SU-DHL-6 (cell line): Measurements from ENCODE around the gene CXCL3.

ENCODE experiments used
- H2AFZ ChIP-seq: fragments of 200-600 bp; sonication (generic); 2 replicates; pipeline ENCODE4 v1.6.1; 2014; ENCODE audit warnings: low read depth, mild to moderate bottlenecking, moderate library complexity, mixed read lengths, antibody characterized with exemption, low read length; ENCODE audit not compliant: severe bottlenecking
- H3F3A ChIP-seq: fragments of 200-600 bp; shearing (Covaris generic); 2 replicates; pipeline ENCODE4 v1.6.0; 2016; ENCODE audit warnings: antibody characterized with exemption, mild to moderate bottlenecking; ENCODE audit not compliant: insufficient read depth
- H3K27ac ChIP-seq: fragments of 200-600 bp; sonication (generic); 2 replicates; pipeline ENCODE4 v1.5.1; 2016; ENCODE audit warnings: low read depth, mild to moderate bottlenecking, low read length, moderate library complexity, mixed read lengths
- H3K27me3 ChIP-seq: fragments of 200-600 bp; sonication (generic), shearing (Covaris generic); 2 replicates; pipeline ENCODE4 v1.6.0; 2014; ENCODE audit warnings: mild to moderate bottlenecking, low read length
- H3K36me3 ChIP-seq: fragments of 200-600 bp; sonication (generic); 2 replicates; pipeline ENCODE4 v1.6.1; 2014; ENCODE audit warnings: mild to moderate bottlenecking, low read length, mixed read lengths
- H3K4me2 ChIP-seq: fragments of 300-600, 200-600 bp; shearing (Covaris generic), sonication (generic); 2 replicates; pipeline ENCODE4 v1.6.0; 2014; ENCODE audit warnings: low read length, low read depth, mild to moderate bottlenecking; ENCODE audit not compliant: poor library complexity, severe bottlenecking
- H3K4me3 ChIP-seq: fragments of 200-600 bp; sonication (generic); 2 replicates; pipeline ENCODE4 v1.5.1; 2014; ENCODE audit warnings: antibody characterized with exemption, low read length, mild to moderate bottlenecking, mixed read lengths; ENCODE audit not compliant: insufficient read depth, poor library complexity, severe bottlenecking
- H3K79me2 ChIP-seq: fragments of 200-600 bp; sonication (generic); 2 replicates; pipeline ENCODE4 v1.6.1; 2014; ENCODE audit warnings: mild to moderate bottlenecking, low read length, moderate library complexity; ENCODE audit not compliant: insufficient read depth
- H3K9ac ChIP-seq: fragments of 200-600 bp; sonication (generic); 2 replicates; pipeline ENCODE4 v1.7.0; 2014; ENCODE audit warnings: mild to moderate bottlenecking, low read length
- H3K9me2 ChIP-seq: fragments of 200-600 bp; sonication (generic); replicated peaks from 2 replicates; pipeline ENCODE4 v1.6.1; 2014; ENCODE audit warnings: low read length; ENCODE audit not compliant: insufficient read depth
- H3K9me3 ChIP-seq: fragments of 200-600 bp; sonication (generic); 2 replicates; pipeline ENCODE4 v1.6.1; 2014; ENCODE audit warnings: low read length, mixed read lengths; ENCODE audit not compliant: insufficient read depth
- H4K20me1 ChIP-seq: fragments of 200-600 bp; sonication (generic); 2 replicates; pipeline ENCODE4 v1.6.1; 2014; ENCODE audit warnings: low read depth, mild to moderate bottlenecking, antibody characterized with exemption, low read length, moderate library complexity, mixed read lengths
- EZH2phosphoT487 ChIP-seq: fragments of 200-600 bp; sonication (generic), shearing (Covaris generic); conservative IDR thresholded peaks from 2 replicates; pipeline ENCODE4 v1.6.1; 2018; ENCODE audit warnings: mild to moderate bottlenecking, antibody characterized with exemption, low read length, moderate library complexity, mixed read lengths
- TF ChIP-seq, protein P1 (sequence below): fragments of 200-600 bp; sonication (generic); IDR thresholded peaks from one replicate; pipeline ENCODE4 v1.5.1; 2017; ENCODE audit warnings: antibody characterized with exemption, mild to moderate bottlenecking, low read length, moderate library complexity; ENCODE audit not compliant: insufficient read depth, poor library complexity, severe bottlenecking

Gene CXCL3

DNA sequence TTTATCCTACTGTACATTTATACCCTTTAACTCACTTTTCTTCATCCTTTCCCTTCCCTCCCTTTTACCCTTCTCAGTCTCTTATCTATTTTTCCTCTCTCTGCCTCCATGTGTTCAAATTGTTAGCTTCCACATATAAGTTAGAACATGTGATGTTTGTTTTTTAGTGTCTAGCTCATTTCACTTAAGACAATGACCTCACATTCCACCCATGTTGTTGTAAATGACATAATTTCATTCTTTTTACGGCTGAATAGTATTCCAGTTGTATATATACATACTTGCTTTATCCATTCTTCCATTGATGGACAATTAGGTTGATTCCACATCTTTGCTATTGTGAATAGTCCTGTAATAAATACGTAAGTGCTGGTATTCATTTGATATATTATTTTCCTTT lies 7.3 kb upstream of the CXCL3 start:
- H4K20me1 ChIP-seq = no peaks in the 10 kb centered on the region
- H3K79me2 ChIP-seq = no peaks in the 10 kb centered on the region
- no peaks in the 10 kb centered on the region for H3F3A ChIP-seq
- no peaks in the 10 kb centered on the region for H3K27me3 ChIP-seq
- H3K9ac ChIP-seq = no peak overlapping the region
- H3K4me3 ChIP-seq = no peak overlapping the region
- H3K27ac ChIP-seq = no peak overlapping the region
- TF ChIP-seq, protein P1, sequence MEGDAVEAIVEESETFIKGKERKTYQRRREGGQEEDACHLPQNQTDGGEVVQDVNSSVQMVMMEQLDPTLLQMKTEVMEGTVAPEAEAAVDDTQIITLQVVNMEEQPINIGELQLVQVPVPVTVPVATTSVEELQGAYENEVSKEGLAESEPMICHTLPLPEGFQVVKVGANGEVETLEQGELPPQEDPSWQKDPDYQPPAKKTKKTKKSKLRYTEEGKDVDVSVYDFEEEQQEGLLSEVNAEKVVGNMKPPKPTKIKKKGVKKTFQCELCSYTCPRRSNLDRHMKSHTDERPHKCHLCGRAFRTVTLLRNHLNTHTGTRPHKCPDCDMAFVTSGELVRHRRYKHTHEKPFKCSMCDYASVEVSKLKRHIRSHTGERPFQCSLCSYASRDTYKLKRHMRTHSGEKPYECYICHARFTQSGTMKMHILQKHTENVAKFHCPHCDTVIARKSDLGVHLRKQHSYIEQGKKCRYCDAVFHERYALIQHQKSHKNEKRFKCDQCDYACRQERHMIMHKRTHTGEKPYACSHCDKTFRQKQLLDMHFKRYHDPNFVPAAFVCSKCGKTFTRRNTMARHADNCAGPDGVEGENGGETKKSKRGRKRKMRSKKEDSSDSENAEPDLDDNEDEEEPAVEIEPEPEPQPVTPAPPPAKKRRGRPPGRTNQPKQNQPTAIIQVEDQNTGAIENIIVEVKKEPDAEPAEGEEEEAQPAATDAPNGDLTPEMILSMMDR = no peak
- no peak for TF ChIP-seq EZH2phosphoT487
- no peaks in the 10 kb centered on the region for H3K9me2 ChIP-seq
- no peaks in the 10 kb centered on the region for H3K9me3 ChIP-seq
- H3K4me2 ChIP-seq = no peak overlapping the region
- no peaks in the 10 kb centered on the region for H3K36me3 ChIP-seq
- no peak overlapping the region for H2AFZ ChIP-seq

DNA sequence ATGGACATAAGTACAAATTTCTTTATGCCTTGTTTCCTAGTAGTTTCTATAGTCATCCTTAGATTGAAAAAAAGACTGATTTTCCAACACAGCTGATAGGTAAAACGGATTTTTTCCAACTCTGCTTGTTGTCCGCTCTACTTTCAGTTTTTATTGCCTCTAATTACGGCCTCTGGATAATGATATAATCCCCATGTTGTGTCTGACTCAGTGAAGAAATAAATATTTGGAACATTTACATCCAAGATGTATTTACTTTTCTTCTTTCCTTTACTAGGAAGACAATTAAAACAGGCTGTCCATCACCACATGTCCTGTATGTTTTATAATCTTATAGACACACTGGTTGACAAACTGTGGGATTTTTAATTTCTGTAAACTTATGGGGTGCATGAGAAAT lies 6.8 kb upstream of the CXCL3 start:
- Histone ChIP-seq H3K27me3 (no peaks in the 10 kb centered on the region), H3K4me2 (no peak overlapping the region), H3K27ac (no peak overlapping the region), H3K9me2 (no peaks in the 10 kb centered on the region), H3K9ac (no peak overlapping the region), H4K20me1 (no peaks in the 10 kb centered on the region), H3F3A (no peaks in the 10 kb centered on the region), H3K4me3 (no peak overlapping the region), H3K79me2 (no peaks in the 10 kb centered on the region), H3K36me3 (no peaks in the 10 kb centered on the region), H3K9me3 (no peaks in the 10 kb centered on the region), H2AFZ (no peak overlapping the region)
- no peak for TF ChIP-seq EZH2phosphoT487
- TF ChIP-seq, protein P1 = no peak

DNA sequence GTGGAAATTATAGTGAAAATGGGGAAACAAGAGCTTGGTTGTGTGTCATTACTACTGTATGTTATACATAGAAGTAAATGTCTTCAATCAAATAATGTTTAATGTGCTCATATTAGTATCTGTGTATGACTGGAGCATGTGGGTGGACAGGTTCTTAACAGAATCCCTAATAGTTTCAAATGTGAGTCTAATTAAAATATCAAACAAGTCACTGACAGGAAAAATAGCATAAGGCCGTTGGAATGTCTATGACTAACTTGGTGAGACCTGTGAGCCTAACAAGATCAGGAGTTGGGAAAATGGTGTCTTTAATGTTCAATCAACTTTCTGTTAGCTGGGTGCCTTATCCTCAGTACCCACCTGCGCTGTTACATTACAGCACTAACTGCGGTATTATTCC lies 6.2 kb upstream of the CXCL3 start:
- no peaks in the 10 kb centered on the region for H4K20me1 ChIP-seq
- no peak overlapping the region for H3K27ac ChIP-seq
- no peaks in the 10 kb centered on the region for H3K9me3 ChIP-seq
- no peaks in the 10 kb centered on the region for H3K9me2 ChIP-seq
- no peaks in the 10 kb centered on the region for H3K36me3 ChIP-seq
- no peaks in the 10 kb centered on the region for H3K79me2 ChIP-seq
- no peak for TF ChIP-seq EZH2phosphoT487
- TF ChIP-seq, protein P1 = no peak
- H3K27me3 ChIP-seq = no peaks in the 10 kb centered on the region
- H3F3A ChIP-seq = no peaks in the 10 kb centered on the region
- H3K4me2 ChIP-seq = no peak overlapping the region
- H3K4me3 ChIP-seq = no peak overlapping the region
- H2AFZ ChIP-seq = no peak overlapping the region
- no peak overlapping the region for H3K9ac ChIP-seq
